ENCODE measurements around the gene MAST3. TPM values are rescaled to one million over a fixed set of nuclear protein-coding genes. Genes with fewer than 3 reads are reported as not detected.

The MAST3 gene
- total RNA-seq, 2 experiments from 2014 or later, result 14.8 to 31.4 TPM

Small RNA genes lying within 50 kb of the gene (small RNA-seq; reads per million reads assigned to genes)
- not detected for gene IFI30

Other genes starting within 250 kb of the MAST3 start
- 9.4 and 14.0 TPM in 2 replicates for gene JAK3, start 249.8 kb upstream of the MAST3 start, total RNA-seq (2014; rRNA removed; shearing (Covaris generic))
- gene JAK3, start 249.8 kb upstream of the MAST3 start, total RNA-seq (2022), result 24.4 and 25.3 TPM in 2 replicates
- gene RPL18A, start 237.9 kb upstream of the MAST3 start, total RNA-seq (2014; rRNA removed; shearing (Covaris generic)), result 2,643 and 3,019 TPM in 2 replicates
- 3,145 and 3,253 TPM in 2 replicates for gene RPL18A, start 237.9 kb upstream of the MAST3 start, total RNA-seq (2022)
- 0.03 TPM in 1 of 2 replicates, not detected in the other for gene SLC5A5, start 225.8 kb upstream of the MAST3 start, total RNA-seq (2014; rRNA removed; shearing (Covaris generic))
- gene SLC5A5, start 225.8 kb upstream of the MAST3 start, total RNA-seq (2022), result not detected in 2 replicates
- 57.5 and 68.2 TPM in 2 replicates for gene CCDC124, start 164.8 kb upstream of the MAST3 start, total RNA-seq (2014; rRNA removed; shearing (Covaris generic))
- gene CCDC124, start 164.8 kb upstream of the MAST3 start, total RNA-seq (2022), result 86.8 and 106 TPM in 2 replicates
- 0.51 and 1.1 TPM in 2 replicates for gene KCNN1, start 130.7 kb upstream of the MAST3 start, total RNA-seq (2014; rRNA removed; shearing (Covaris generic))
- 0.57 and 0.61 TPM in 2 replicates for gene KCNN1, start 130.7 kb upstream of the MAST3 start, total RNA-seq (2022)
- gene ARRDC2, start 89.6 kb upstream of the MAST3 start, total RNA-seq (2014; rRNA removed; shearing (Covaris generic)), result 27.3 and 30.7 TPM in 2 replicates
- 30.6 and 30.7 TPM in 2 replicates for gene ARRDC2, start 89.6 kb upstream of the MAST3 start, total RNA-seq (2022)
- gene IL12RB1, start 10.8 kb upstream of the MAST3 start, total RNA-seq (2014; rRNA removed; shearing (Covaris generic)), result 6.0 and 7.7 TPM in 2 replicates
- gene IL12RB1, start 10.8 kb upstream of the MAST3 start, total RNA-seq (2022), result 26.0 and 41.7 TPM in 2 replicates
- gene PIK3R2, start 55.4 kb downstream of the MAST3 start, total RNA-seq (2014; rRNA removed; shearing (Covaris generic)), result 1.6 and 3.2 TPM in 2 replicates
- gene PIK3R2, start 55.4 kb downstream of the MAST3 start, total RNA-seq (2022), result 20.5 and 30.0 TPM in 2 replicates
- gene IFI30, start 76.0 kb downstream of the MAST3 start, total RNA-seq (2014; rRNA removed; shearing (Covaris generic)), result 141 and 195 TPM in 2 replicates
- gene IFI30, start 76.0 kb downstream of the MAST3 start, total RNA-seq (2022), result 117 and 170 TPM in 2 replicates
- 21.9 and 23.7 TPM in 2 replicates for gene MPV17L2, start 95.4 kb downstream of the MAST3 start, total RNA-seq (2014; rRNA removed; shearing (Covaris generic))
- 18.1 and 22.6 TPM in 2 replicates for gene MPV17L2, start 95.4 kb downstream of the MAST3 start, total RNA-seq (2022)
- 2.9 and 4.9 TPM in 2 replicates for gene RAB3A, start 106.3 kb downstream of the MAST3 start, total RNA-seq (2014; rRNA removed; shearing (Covaris generic))
- 6.9 and 8.6 TPM in 2 replicates for gene RAB3A, start 106.3 kb downstream of the MAST3 start, total RNA-seq (2022)
- gene PDE4C, start 128.7 kb downstream of the MAST3 start, total RNA-seq (2014; rRNA removed; shearing (Covaris generic)), result not detected in 2 replicates
- 0.77 and 1.4 TPM in 2 replicates for gene PDE4C, start 128.7 kb downstream of the MAST3 start, total RNA-seq (2022)
- gene IQCN, start 176.7 kb downstream of the MAST3 start, total RNA-seq (2014; rRNA removed; shearing (Covaris generic)), result 0.38 and 3.7 TPM in 2 replicates
- gene IQCN, start 176.7 kb downstream of the MAST3 start, total RNA-seq (2022), result 1.1 and 2.6 TPM in 2 replicates
- 138 and 144 TPM in 2 replicates for gene JUND, start 183.8 kb downstream of the MAST3 start, total RNA-seq (2014; rRNA removed; shearing (Covaris generic))
- 79.0 and 92.6 TPM in 2 replicates for gene JUND, start 183.8 kb downstream of the MAST3 start, total RNA-seq (2022)
- 451 and 482 TPM in 2 replicates for gene LSM4, start 225.3 kb downstream of the MAST3 start, total RNA-seq (2014; rRNA removed; shearing (Covaris generic))
- gene LSM4, start 225.3 kb downstream of the MAST3 start, total RNA-seq (2022), result 232 and 252 TPM in 2 replicates
- gene PGPEP1, start 242.8 kb downstream of the MAST3 start, total RNA-seq (2014; rRNA removed; shearing (Covaris generic)), result 15.2 and 18.9 TPM in 2 replicates
- gene PGPEP1, start 242.8 kb downstream of the MAST3 start, total RNA-seq (2022), result 44.1 and 54.5 TPM in 2 replicates